Sciatic nerve (tissue), 2 donors: ENCODE measurements around the gene CPVL. TPM values are rescaled to one million over a fixed set of nuclear protein-coding genes. Genes with fewer than 3 reads are reported as not detected.
A peak's percentile ranks its signal among the peaks of the same experiment; 100 is the strongest.

Experiments used
- ATAC-seq: fragments of 200-7000 bp; cut with Tn5 transposase; one replicate; pipeline ENCODE4 v1.9.1; 2020; ENCODE audit warnings: mild to moderate bottlenecking, moderate library complexity
- DNase-seq: peaks from one replicate; pipeline ENCODE4 v3.0.0-alpha.2; 2020; ENCODE audit warnings: low spot score
- intact Hi-C: fragments of 100-400 bp; cut with DNase I; formaldehyde crosslinking; loops from one replicate; pipeline ENCODE4 v1.14.2; 2022
- total RNA-seq: library from RNA; stranded (reverse); fragmentation: NEBNext Ultra II Directional; extraction: Animal tissue kit (Norgen Biotek cat#: 25700); gene quantifications from one replicate; pipeline ENCODE4 v1.2.1, GENCODE V29; 2021
- donor health status: DM: no; HTN: no; CAD: no.
- donor health status: DM: no; HTN: no; CAD: no.

The CPVL gene
- total RNA-seq, 1 donor from 2014 or later: 21.5 TPM

DNA sequence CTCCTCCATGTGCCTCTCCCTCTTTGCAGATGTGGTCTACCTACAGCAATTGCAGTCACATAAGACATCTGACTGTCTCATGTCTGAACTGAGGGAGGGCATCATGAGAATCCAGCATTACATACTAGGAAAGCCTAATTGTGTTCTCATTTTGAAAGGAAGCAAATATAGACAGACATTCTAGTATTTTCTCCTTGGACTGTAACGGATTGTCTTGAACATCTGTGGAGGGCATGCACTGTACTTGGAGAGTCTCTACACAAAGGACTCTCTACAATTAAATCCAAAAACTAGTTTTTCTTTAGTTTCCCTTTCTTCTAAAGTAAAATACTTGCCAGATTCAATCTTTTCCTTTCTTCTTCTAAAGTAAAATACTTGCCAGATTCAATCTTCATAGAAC lies 153.5 kb downstream of the CPVL start:
- intact Hi-C loops: no loop called here
- no peak for ATAC-seq
- DNase-seq: no peak

DNA sequence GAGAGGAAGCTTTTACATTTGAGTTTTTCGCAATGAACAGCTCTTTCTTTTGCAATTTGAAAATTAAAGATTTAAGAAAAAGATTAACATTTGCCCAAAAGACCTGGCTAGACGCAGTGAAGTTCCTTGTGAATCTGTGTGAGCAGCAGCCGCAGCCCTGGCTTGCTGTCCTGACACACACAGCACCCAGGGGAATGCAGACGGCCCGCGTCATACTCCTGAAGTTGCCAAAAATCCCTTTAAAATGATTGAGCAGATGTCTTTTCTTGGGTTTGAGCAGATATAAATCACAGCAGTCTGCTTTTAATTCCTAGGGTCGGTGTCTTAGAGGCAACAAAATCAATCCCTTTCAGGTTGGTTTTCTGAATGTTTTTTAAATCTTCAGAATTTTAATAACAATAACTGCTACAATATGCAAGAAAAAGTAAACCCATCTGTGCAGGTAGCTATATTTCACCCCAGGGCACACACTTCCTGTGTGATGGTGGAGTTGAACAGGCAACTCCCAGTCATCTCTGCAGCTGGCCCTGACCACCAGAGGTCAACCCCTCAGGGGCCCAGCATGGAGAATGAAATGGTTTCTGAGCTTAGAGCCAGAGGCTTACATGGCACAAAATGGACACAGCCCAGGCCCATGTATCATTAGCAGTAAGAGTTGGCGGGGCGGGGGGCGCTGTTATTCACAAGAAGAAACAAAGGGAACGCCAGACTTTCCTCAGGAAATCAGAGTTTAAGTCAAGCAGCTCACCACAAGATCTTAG lies 156.0 kb downstream of the CPVL start:
- intact Hi-C loops: no loop called here
- peak; percentile 65 for ATAC-seq
- peak; percentile 74 for DNase-seq

DNA sequence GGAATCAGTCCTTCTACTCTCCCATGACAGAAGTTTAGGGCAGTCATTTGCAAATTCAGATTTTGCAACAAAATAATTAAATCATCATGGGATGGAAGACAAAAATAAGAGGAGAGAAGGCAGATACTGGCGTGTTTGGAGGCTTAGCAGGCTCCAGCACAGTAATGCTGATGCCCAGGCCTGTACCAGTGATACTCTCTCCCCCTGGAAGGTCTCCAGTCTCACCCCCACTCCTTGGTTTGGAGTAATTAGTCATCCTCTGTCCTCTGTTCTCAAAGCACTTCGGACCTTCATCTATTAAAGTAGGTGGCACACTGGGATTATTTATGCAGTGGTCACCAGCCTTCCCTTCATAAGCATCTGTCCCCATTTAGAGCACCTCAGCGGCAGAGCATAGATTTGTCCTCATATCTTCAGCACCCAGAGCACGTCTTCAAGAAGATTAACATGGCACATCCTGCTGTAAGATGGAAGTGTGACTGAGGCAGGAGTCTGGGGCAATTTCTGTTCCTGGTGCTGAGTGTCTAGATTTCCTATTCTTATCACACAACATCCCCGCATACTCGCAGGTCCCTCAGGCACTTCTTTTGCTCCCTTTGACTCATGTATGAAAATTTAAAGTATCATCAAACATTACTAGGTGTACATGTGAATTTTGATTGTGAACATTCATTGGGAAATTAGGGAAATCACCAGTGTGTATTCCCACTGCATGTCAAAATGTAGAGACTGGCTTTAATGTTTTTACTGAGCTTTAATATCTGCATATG lies 156.9 kb downstream of the CPVL start:
- no peak for ATAC-seq
- DNase-seq: no peak
- intact Hi-C loops: no loop called here

DNA sequence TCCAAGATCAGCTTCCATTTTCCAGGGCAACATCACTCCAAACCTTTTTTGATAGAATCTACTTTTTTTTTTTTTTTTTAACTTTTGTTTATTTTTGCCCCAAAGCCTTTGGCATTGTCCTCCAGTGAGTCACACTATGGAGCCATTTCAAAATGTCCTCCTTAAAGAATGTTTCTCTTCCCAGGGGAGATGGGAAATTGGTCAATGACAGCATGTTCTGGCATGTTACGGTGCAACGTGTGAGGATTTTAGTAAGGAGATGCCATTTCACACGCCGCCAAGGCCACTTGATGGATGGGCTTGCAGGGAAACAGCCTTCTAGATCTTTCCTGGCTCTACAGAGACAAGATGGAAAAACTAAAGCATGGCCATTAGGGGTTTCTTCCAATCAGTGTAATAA lies 157.5 kb downstream of the CPVL start:
- intact Hi-C loops: no loop called here
- DNase-seq (no peak), ATAC-seq (peak; percentile 11)

- intact Hi-C loops: no loop called here
- ATAC-seq: no peak
- no peak for DNase-seq
Measured at GRCh38 chr7:28988091-28988490, 158.2 kb downstream of the CPVL start.

GRCh38 chr7:28986765-28987110 lies 159.6 kb downstream of the CPVL start:
- intact Hi-C loops: no loop called here
- DNase-seq: no peak

GRCh38 chr7:28986028-28986764 lies 160.1 kb downstream of the CPVL start:
- DNase-seq (no peak), ATAC-seq (no peak)
- intact Hi-C loops: no loop called here

More at GRCh38 chr7:28986765-28987110, 159.6 kb downstream of the CPVL start:
- peak; percentile 91 for ATAC-seq

DNA sequence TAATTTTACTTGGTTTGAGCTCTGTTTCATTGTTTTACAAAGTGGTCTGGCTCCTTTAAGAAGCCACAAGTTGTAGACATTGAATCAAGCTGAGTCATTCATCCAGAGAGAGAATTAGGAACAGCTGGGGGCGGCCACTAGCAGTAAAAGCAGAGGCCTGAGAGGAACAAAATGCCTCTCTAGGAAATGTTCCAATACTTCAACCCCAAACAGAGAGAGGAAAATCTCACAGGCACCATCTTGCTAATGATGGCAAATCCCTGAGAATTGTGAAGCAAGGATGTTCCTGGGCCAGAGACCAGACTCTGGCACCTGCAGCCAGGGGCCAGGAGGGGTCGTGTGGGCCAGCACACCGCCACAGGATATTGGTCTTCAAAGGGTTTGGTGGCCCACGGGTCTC lies 161.7 kb downstream of the CPVL start:
- DNase-seq: no peak
- ATAC-seq: peak; percentile 55
- intact Hi-C loops: no loop called here

GRCh38 chr7:28984217-28984616 lies 162.1 kb downstream of the CPVL start:
- intact Hi-C loops: no loop called here
- no peak for DNase-seq
- ATAC-seq: no peak

- no peak for ATAC-seq
- no peak for DNase-seq
- intact Hi-C loops: no loop called here
Measured at GRCh38 chr7:28983396-28984190, 162.7 kb downstream of the CPVL start.

DNA sequence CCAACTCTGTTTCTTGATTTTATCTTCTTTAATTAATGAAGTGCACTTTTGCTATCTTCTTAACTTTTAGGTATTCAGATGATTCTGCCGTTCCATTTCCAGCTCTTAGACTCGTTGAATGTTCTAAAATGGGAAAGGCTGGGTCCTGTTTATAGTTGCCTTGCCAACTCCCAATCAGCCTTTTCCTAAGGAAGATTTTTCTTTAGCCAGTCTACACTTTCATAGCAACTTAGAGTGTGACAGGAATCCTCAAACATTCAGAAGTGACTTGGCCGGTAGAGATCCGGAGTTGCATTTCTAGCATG lies 165.2 kb downstream of the CPVL start:
- ATAC-seq: no peak
- no peak for DNase-seq
- intact Hi-C loops: no loop called here

GRCh38 chr7:28980451-28981160 lies 165.7 kb downstream of the CPVL start:
- DNase-seq: no peak
- intact Hi-C loops: no loop called here
- ATAC-seq: no peak

GRCh38 chr7:28979776-28980175 lies 166.6 kb downstream of the CPVL start:
- intact Hi-C loops: no loop called here
- ATAC-seq (peak; percentile 46), DNase-seq (no peak)

- DNase-seq: no peak
- no peak for ATAC-seq
- intact Hi-C loops: no loop called here
Measured at GRCh38 chr7:28977881-28978280, 168.5 kb downstream of the CPVL start.

DNA sequence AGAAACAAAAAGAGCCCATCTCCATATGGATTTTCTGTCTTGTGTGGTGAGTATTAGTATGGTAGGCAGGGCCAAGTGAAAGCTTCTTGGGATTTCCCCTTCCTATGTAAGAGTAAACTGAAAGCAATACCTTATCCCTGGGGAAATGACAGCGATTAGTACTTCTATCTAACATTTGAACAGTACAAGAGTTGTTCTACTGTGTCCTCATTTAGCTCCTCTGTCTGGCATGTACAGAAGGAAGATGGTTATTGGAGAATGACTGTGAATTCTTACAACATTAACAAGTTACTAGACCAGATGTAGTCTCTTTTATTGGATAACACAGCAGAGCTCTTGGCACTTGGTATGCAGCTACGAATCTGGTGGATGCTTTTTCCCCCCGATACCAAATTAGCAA lies 170.3 kb downstream of the CPVL start:
- ATAC-seq (no peak), DNase-seq (no peak)
- intact Hi-C loops: no loop called here

DNA sequence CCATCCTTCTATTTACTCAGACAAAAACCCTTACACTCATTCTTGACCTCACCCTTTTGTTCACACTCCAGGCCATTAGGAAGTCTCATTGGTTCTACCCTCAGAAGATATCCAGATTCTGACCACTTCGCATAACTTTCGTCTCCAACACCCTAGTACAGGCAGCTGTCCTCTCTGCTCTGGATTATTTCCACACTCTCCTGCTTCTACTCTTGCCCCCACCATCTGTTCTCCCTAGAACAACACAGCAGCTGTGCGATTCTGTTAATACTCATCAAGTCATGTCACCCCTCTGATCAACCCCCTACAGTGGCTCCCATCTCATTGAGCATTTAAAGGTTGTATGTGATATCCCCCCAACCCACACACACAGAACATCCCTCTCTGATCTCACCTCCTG lies 172.7 kb downstream of the CPVL start:
- intact Hi-C loops: no loop called here
- ATAC-seq: no peak
- no peak for DNase-seq

- intact Hi-C loops: no loop called here
- DNase-seq (no peak), ATAC-seq (no peak)
Measured at GRCh38 chr7:28964056-28964455, 182.3 kb downstream of the CPVL start.

- DNase-seq (no peak), ATAC-seq (no peak)
- intact Hi-C loops: no loop called here
Measured at GRCh38 chr7:28961972-28962371, 184.4 kb downstream of the CPVL start.
